ENCODE data around the gene A1CF. TPM values are rescaled to one million over a fixed set of nuclear protein-coding genes. Genes with fewer than 3 reads are reported as not detected.
"Not testable (repeated sequence)": the region's sequence is repeated elsewhere in the genome, so short reads cannot be mapped to it uniquely, and the experiment has no call there.

Gene A1CF
- total and polyA plus RNA-seq, 2 experiments from 2014 or later = 25.4 to 47.6 TPM

DNA sequence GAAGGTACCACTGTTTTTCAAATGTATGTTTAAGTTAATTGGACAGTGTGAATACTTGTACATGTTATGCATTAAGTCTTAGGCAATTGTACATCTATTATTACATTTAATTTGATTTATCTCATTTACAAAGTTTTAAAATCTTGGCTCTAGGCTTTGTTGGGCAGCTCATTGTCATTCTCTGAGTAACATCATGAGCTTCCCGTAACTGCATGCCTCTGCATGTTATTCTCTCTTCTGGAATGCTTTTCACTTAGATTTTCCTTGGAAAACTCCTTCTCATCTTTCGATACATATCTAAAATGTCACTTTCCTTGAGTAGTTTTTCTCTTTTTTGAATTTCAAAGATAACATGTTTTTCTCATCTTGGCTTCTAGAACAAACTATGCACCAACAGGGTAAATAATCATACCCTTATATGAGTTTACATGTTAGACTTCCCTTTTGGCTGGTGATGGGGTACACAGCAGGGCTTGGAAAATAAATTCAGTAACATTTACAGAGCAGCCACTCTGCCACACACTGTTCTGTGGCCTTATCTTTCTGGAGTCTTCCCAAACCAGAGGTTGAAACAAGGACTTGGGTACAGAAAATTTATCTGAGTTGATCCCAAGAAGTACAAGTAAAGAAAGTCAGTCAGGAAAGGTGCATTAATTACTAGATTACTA, 42.2 kb upstream of the A1CF start:
- Histone ChIP-seq H3K9me3 (ENCODE audit: low read depth) (no peaks in the 10 kb centered on the region), H2AFZ (no peak overlapping the region), H3K4me1 (ENCODE audit: insufficient read depth) (no peaks in the 10 kb centered on the region), H3K27me3 (no peaks in the 10 kb centered on the region), H3K27ac (no peak overlapping the region), H4K20me1 (ENCODE audit: insufficient read depth, poor library complexity, severe bottlenecking) (no peaks in the 10 kb centered on the region), H3K4me3 (no peak overlapping the region), H3K4me2 (no peak overlapping the region), H3K9me2 (replicated peaks; ENCODE audit: insufficient read depth) (no peaks in the 10 kb centered on the region), H3K36me3 (replicated peaks; ENCODE audit: insufficient read depth, low read depth) (no peaks in the 10 kb centered on the region), H3K79me2 (no peaks in the 10 kb centered on the region)
- no peak for TF ChIP-seq EZH2phosphoT487 (IDR thresholded peaks at IDR 0.05; ENCODE audit: low read depth, severe bottlenecking, unreplicated experiment)
- no peak for DNase-seq (ENCODE audit: low spot score)
- WGBS (ENCODE audit: low lambda C conversion rate, missing lambda C conversion rate) = 97% methylated on average over 2 of the region's 2 CpGs

GRCh38 chr10:50923471-50923870, 38.0 kb upstream of the A1CF start:
- H2AFZ ChIP-seq; H4K20me1 ChIP-seq (ENCODE audit: insufficient read depth, poor library complexity, severe bottlenecking); H3K9me3 ChIP-seq (ENCODE audit: low read depth); H3K4me1 ChIP-seq (ENCODE audit: insufficient read depth); H3K4me3 ChIP-seq; H3K36me3 ChIP-seq (replicated peaks; ENCODE audit: insufficient read depth, low read depth); H3K9me2 ChIP-seq (replicated peaks; ENCODE audit: insufficient read depth); H3K79me2 ChIP-seq; H3K27me3 ChIP-seq; H3K27ac ChIP-seq; DNase-seq (ENCODE audit: low spot score); H3K4me2 ChIP-seq: not testable (repeated sequence)
- 58% methylated on average over 1 of the region's 1 CpG for WGBS (ENCODE audit: low lambda C conversion rate, missing lambda C conversion rate)

DNA sequence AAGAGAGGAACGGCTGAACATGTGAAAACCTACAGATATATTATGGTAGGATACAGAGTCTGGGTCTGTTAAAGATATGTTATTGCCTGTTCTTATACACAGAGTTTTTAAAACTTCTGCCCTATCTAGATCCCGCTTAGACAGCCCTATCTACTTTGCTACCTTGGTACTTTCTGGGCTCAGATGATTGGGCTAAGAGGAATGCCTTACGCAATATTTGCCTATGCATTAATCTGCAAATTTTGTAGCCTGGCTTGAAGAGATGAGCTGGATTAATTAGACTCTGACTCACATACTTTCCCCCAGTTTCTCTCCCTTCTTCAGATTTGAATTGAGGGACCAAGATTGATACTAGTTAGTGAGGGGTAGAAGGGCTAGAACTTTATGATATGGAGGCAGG, 33.6 kb upstream of the A1CF start:
- 86% methylated on average over 3 of the region's 3 CpGs for WGBS (ENCODE audit: low lambda C conversion rate, missing lambda C conversion rate)

DNA sequence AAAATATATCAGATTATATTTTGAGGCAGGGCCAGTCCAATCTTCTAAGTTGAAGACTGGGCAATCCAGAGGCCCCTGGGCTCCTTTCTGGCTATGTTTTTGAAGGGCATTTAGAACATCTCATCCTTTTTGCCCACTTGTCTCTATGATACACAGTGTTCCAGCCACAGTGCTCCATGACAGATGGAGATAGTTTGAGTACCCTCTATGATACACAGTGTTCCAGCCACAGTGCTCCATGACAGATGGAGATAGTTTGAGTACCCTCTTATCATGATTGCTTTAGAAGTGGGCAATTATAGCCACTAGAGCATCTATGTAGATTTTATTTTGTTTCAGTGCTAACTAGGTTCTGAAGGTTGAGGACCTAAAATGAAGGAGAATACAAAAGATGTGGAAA, 33.1 kb upstream of the A1CF start:
- Histone ChIP-seq H3K27ac (no peak overlapping the region), H4K20me1 (ENCODE audit: insufficient read depth, poor library complexity, severe bottlenecking) (no peaks in the 10 kb centered on the region), H3K36me3 (replicated peaks; ENCODE audit: insufficient read depth, low read depth) (no peaks in the 10 kb centered on the region), H3K9me2 (replicated peaks; ENCODE audit: insufficient read depth) (no peaks in the 10 kb centered on the region), H3K4me3 (no peak overlapping the region), H3K79me2 (no peaks in the 10 kb centered on the region), H2AFZ (no peak overlapping the region), H3K4me1 (ENCODE audit: insufficient read depth) (no peaks in the 10 kb centered on the region), H3K4me2 (no peak overlapping the region), H3K9me3 (ENCODE audit: low read depth) (no peaks in the 10 kb centered on the region), H3K27me3 (no peaks in the 10 kb centered on the region)
- TF ChIP-seq EZH2phosphoT487 (IDR thresholded peaks at IDR 0.05; ENCODE audit: low read depth, severe bottlenecking, unreplicated experiment) (no peak), CTCF (IDR thresholded peaks at IDR 0.05; ENCODE audit: poor library complexity) (no peak), EZH2 (IDR thresholded peaks at IDR 0.05; ENCODE audit: borderline replicate concordance) (no peak)
- DNase-seq (ENCODE audit: low spot score) = no peak

More for the DNA sequence above, 33.6 kb upstream of the A1CF start:
- DNase-seq (ENCODE audit: low spot score) = no peak
- no peaks in the 10 kb centered on the region for H4K20me1 ChIP-seq (ENCODE audit: insufficient read depth, poor library complexity, severe bottlenecking)
- no peak for TF ChIP-seq EZH2phosphoT487 (IDR thresholded peaks at IDR 0.05; ENCODE audit: low read depth, severe bottlenecking, unreplicated experiment)
- no peak for TF ChIP-seq EZH2 (IDR thresholded peaks at IDR 0.05; ENCODE audit: borderline replicate concordance)
- TF ChIP-seq CTCF (IDR thresholded peaks at IDR 0.05; ENCODE audit: poor library complexity) = no peak
- no peaks in the 10 kb centered on the region for H3K4me1 ChIP-seq (ENCODE audit: insufficient read depth)
- no peaks in the 10 kb centered on the region for H3K9me2 ChIP-seq (replicated peaks; ENCODE audit: insufficient read depth)
- no peak overlapping the region for H3K4me3 ChIP-seq
- H3K27me3 ChIP-seq = no peaks in the 10 kb centered on the region
- no peak overlapping the region for H3K4me2 ChIP-seq
- H2AFZ ChIP-seq = no peak overlapping the region
- no peaks in the 10 kb centered on the region for H3K9me3 ChIP-seq (ENCODE audit: low read depth)
- no peaks in the 10 kb centered on the region for H3K36me3 ChIP-seq (replicated peaks; ENCODE audit: insufficient read depth, low read depth)
- no peaks in the 10 kb centered on the region for H3K79me2 ChIP-seq
- H3K27ac ChIP-seq = no peak overlapping the region

Data from hepatocyte (in vitro differentiated cells).